Astrocyte of the spinal cord (primary cell): ENCODE results near the gene CLPSL1.

Source experiments
- DNase-seq: peaks from one replicate; pipeline ENCODE4 v3.0.0; 2011; ENCODE audit warnings: low read depth, low spot score
- H3K4me3 ChIP-seq: 2 replicates; pipeline ENCODE4 v1.5.1; 2011; ENCODE audit warnings: low read depth, mild to moderate bottlenecking, low read length, moderate library complexity
- in situ Hi-C: cut with HindIII; loops from 2 replicates; pipeline ENCODE4 v1.10.0; 2017; ENCODE audit warnings: low sequenced_read_pairs
- TF ChIP-seq, protein P1 (sequence below): IDR thresholded peaks from 2 replicates; pipeline ENCODE4 v1.5.1; 2012; ENCODE audit warnings: low read depth, mild to moderate bottlenecking, low read length, inconsistent platforms

The CLPSL1 gene

DNA sequence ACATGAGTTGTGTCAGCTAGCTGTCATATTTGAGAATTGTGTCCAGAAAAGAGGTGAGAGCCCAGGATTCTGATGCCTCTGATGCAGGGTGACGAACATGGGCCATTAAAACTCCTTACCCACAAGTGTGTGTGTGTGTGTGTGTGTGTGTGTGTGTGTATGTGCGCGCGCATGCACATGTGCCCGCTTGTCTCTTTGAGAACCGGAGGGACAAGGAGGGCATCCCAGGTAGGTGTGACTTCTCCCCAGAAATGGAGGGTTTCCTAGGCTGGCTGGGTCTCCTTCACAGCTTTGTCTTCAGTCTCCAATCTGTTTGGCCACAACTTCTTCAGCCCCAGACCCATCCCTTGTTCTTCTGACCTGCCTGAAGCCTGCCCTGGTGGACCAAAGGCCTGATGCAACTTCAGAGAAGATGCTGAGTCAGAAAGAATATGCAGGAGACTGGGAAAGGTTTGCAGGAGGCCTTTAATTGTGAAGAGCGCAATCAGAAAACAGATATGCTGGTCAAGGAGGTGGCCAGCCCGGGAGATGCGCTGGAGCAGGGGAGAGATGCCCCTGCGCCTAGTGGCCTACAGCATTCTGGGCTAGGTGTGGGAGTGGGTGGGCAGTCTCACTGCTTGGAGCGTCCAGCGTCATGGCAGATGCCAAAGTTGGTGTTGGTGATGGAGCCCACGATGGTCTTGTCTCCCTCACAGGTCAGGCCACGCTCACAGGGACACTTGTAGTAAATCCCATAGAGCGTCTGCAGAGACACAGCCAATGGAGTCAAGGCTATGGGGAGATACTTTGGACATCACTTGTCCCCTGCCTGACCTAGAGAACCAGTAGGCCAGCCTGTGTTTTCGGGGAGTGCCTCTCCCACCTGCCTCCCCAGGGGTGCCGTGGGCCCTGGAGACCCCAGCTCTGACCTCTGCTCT, 14.0 kb downstream of the CLPSL1 start:
- DNase-seq, result no peak
- in situ Hi-C loops, result no loop called here
- TF ChIP-seq, protein P1, sequence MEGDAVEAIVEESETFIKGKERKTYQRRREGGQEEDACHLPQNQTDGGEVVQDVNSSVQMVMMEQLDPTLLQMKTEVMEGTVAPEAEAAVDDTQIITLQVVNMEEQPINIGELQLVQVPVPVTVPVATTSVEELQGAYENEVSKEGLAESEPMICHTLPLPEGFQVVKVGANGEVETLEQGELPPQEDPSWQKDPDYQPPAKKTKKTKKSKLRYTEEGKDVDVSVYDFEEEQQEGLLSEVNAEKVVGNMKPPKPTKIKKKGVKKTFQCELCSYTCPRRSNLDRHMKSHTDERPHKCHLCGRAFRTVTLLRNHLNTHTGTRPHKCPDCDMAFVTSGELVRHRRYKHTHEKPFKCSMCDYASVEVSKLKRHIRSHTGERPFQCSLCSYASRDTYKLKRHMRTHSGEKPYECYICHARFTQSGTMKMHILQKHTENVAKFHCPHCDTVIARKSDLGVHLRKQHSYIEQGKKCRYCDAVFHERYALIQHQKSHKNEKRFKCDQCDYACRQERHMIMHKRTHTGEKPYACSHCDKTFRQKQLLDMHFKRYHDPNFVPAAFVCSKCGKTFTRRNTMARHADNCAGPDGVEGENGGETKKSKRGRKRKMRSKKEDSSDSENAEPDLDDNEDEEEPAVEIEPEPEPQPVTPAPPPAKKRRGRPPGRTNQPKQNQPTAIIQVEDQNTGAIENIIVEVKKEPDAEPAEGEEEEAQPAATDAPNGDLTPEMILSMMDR, result no peak
- H3K4me3 ChIP-seq, result no peak overlapping the region

- TF ChIP-seq, protein P1, result no peak
- no peak overlapping the region for H3K4me3 ChIP-seq
- in situ Hi-C loops, result no loop called here
- no peak for DNase-seq
Observed at GRCh38 chr6:35795453-35796071, 14.7 kb downstream of the CLPSL1 start.

- DNase-seq, result no peak
- H3K4me3 ChIP-seq, result no peak overlapping the region
- in situ Hi-C loops, result no loop called here
- TF ChIP-seq, protein P1, result no peak
Observed at GRCh38 chr6:35796236-35796635, 15.4 kb downstream of the CLPSL1 start.

GRCh38 chr6:35797837-35798526, 17.2 kb downstream of the CLPSL1 start:
- no peak for DNase-seq
- no peak overlapping the region for H3K4me3 ChIP-seq
- in situ Hi-C loops, result no loop called here
- TF ChIP-seq, protein P1, result no peak

GRCh38 chr6:35798706-35799105, 17.9 kb downstream of the CLPSL1 start:
- TF ChIP-seq, protein P1, result no peak
- DNase-seq, result no peak
- H3K4me3 ChIP-seq, result no peak overlapping the region
- in situ Hi-C loops, result no loop called here

GRCh38 chr6:35801148-35801547, 20.3 kb downstream of the CLPSL1 start:
- no peak overlapping the region for H3K4me3 ChIP-seq
- DNase-seq, result no peak
- TF ChIP-seq, protein P1, result no peak
- in situ Hi-C loops, result no loop called here
